OCI-LY7 (cell line): ENCODE data around the gene PNPT1. TPM values are rescaled to one million over a fixed set of nuclear protein-coding genes. Genes with fewer than 3 reads are reported as not detected.

Source experiments
- BruUV-seq: library from RNA; stranded (reverse); fragments of 400-500 nt; replicated peaks from 2 replicates; lab custom pipeline; 2021; lab: Mats Ljungman, UMichigan
- CTCF ChIA-PET: fragments of 300-600 bp; sonication (Branson Sonifier 250); formaldehyde crosslinking; loops from one replicate; lab custom pipeline; 2022; ENCODE audit warnings: antibody characterized with exemption; ENCODE audit not compliant: unreplicated experiment; lab: Charles Lee
- POLR2A ChIA-PET: fragments of 300-600 bp; sonication (Branson Sonifier 250); formaldehyde crosslinking; loops from one replicate; lab custom pipeline; 2022; ENCODE audit warnings: antibody characterized with exemption; lab: Charles Lee
- DNase-seq: peaks from one replicate; pipeline ENCODE4 v3.0.0-alpha.2; 2015; ENCODE audit warnings: low spot score
- H2AFZ ChIP-seq: fragments of 200-600 bp; sonication (generic), shearing (Covaris generic); 2 replicates; pipeline ENCODE4 v1.6.1; 2014; ENCODE audit warnings: mild to moderate bottlenecking, antibody characterized with exemption, low read length, moderate library complexity
- H3K27ac ChIP-seq: fragments of 200-600 bp; sonication (generic); 2 replicates; pipeline ENCODE4 v1.5.1; 2014; ENCODE audit warnings: mixed run types, low read depth, mild to moderate bottlenecking, moderate library complexity, low read length, inconsistent platforms; ENCODE audit not compliant: poor library complexity, severe bottlenecking
- H3K36me3 ChIP-seq: fragments of 200-600 bp; sonication (generic); 2 replicates; pipeline ENCODE4 v1.6.1; 2014; ENCODE audit warnings: mild to moderate bottlenecking, antibody characterized with exemption, low read length, moderate library complexity, mixed read lengths; ENCODE audit not compliant: insufficient read depth
- H3K4me1 ChIP-seq: fragments of 200-600 bp; sonication (generic); 2 replicates; pipeline ENCODE4 v1.5.1; 2014; ENCODE audit warnings: mild to moderate bottlenecking, low read length; ENCODE audit not compliant: insufficient read depth, poor library complexity, severe bottlenecking
- H3K4me2 ChIP-seq: fragments of 200-600 bp; sonication (generic); 2 replicates; pipeline ENCODE4 v1.6.1; 2014; ENCODE audit warnings: mild to moderate bottlenecking, low read length
- H3K4me3 ChIP-seq: fragments of 200-600 bp; sonication (generic); 2 replicates; pipeline ENCODE4 v1.5.1; 2014; ENCODE audit warnings: mild to moderate bottlenecking, low read depth, low read length; ENCODE audit not compliant: poor library complexity, severe bottlenecking
- H3K79me2 ChIP-seq: fragments of 200-600 bp; sonication (generic); 2 replicates; pipeline ENCODE4 v1.6.1; 2016; ENCODE audit warnings: low read depth, mild to moderate bottlenecking, low read length, moderate library complexity, mixed read lengths; ENCODE audit not compliant: insufficient read depth
- H3K9me2 ChIP-seq: fragments of 200-600 bp; sonication (generic); 2 replicates; pipeline ENCODE4 v1.6.1; 2016; ENCODE audit warnings: mild to moderate bottlenecking, low read length, mixed read lengths; ENCODE audit not compliant: insufficient read depth
- H3K9me3 ChIP-seq: fragments of 200-600 bp; sonication (generic); 2 replicates; pipeline ENCODE4 v1.6.1; 2014; ENCODE audit warnings: mild to moderate bottlenecking, mixed run types, low read length, mixed read lengths
- H4K20me1 ChIP-seq: fragments of 200-600 bp; sonication (generic); 2 replicates; pipeline ENCODE4 v1.6.1; 2014; ENCODE audit warnings: mild to moderate bottlenecking, antibody characterized with exemption, low read length, moderate library complexity, mixed read lengths; ENCODE audit not compliant: insufficient read depth
- CTCF ChIP-seq: fragments of 200-600 bp; sonication (generic); conservative IDR thresholded peaks from 2 replicates; pipeline ENCODE4 v1.5.1; 2014; ENCODE audit warnings: mild to moderate bottlenecking, antibody characterized with exemption, low read length, moderate library complexity, mixed read lengths
- EZH2phosphoT487 ChIP-seq: fragments of 200-600 bp; sonication (generic); IDR thresholded peaks from 2 replicates; pipeline ENCODE4 v1.6.1; 2018; ENCODE audit warnings: low read depth, borderline replicate concordance, mild to moderate bottlenecking, mixed run types, antibody characterized with exemption, low read length, moderate library complexity, mixed read lengths
- intact Hi-C: fragments of 100-400 bp; cut with micrococcal nuclease; formaldehyde crosslinking; loops from one replicate; pipeline ENCODE4 v1.10.0; 2022; ENCODE audit not compliant: unreplicated experiment
- total RNA-seq, 2 experiments: library from RNA; depleted of rRNA in 1 of 2; stranded (reverse); fragments of >200 nt in 1 of 2; shearing (Covaris generic) in 1 of 2; gene quantifications; 2 replicates each; pipeline ENCODE4 v1.2.3, GENCODE V29; 2014 to 2022

The PNPT1 gene
- total RNA-seq, 2 experiments from 2014 or later, result 35.1 to 45.0 TPM

- Histone ChIP-seq H3K36me3 (peaks cover 68% of the 10 kb centered on the region), H3K9me3 (no peaks in the 10 kb centered on the region), H3K4me1 (no peaks in the 10 kb centered on the region), H3K9me2 (no peaks in the 10 kb centered on the region), H3K4me3 (no peak overlapping the region), H4K20me1 (0 out of 2 replicates have a peak, but pooled peaks cover 2% of the 10 kb centered on the region), H2AFZ (no peak overlapping the region), H3K4me2 (no peak overlapping the region), H3K79me2 (peaks cover 40% of the 10 kb centered on the region), H3K27ac (no peak overlapping the region)
- BruUV-seq, result no TSS peak
- DNase-seq, result no peak
- ChIA-PET CTCF (no interaction called here), POLR2A (interaction anchor here (1.0 kb wide), 1 partner anchor 12 kb away, joined by 3 read pairs; no protein-coding TSS in a partner anchor)
- TF ChIP-seq CTCF, result no peak
- no peak for TF ChIP-seq EZH2phosphoT487
- intact Hi-C loops, result no loop called here
These were observed 101.5 kb downstream of the PNPT1 start for GRCh38 chr2:55592130-55592529.

- CTCF ChIA-PET, result no interaction called here
- no peaks in the 10 kb centered on the region for H3K4me1 ChIP-seq
- peaks cover 42% of the 10 kb centered on the region for H3K79me2 ChIP-seq
- no peak for DNase-seq
- peaks cover 68% of the 10 kb centered on the region for H3K36me3 ChIP-seq
- intact Hi-C loops, result no loop called here
- H3K4me3 ChIP-seq, result no peak overlapping the region
- no peak overlapping the region for H3K4me2 ChIP-seq
- TF ChIP-seq CTCF, result no peak
- no peak for TF ChIP-seq EZH2phosphoT487
- H3K9me3 ChIP-seq, result no peaks in the 10 kb centered on the region
- no peak overlapping the region for H3K27ac ChIP-seq
- BruUV-seq, result no TSS peak
- 0 out of 2 replicates have a peak, but pooled peaks cover 2% of the 10 kb centered on the region for H4K20me1 ChIP-seq
- no peak overlapping the region for H2AFZ ChIP-seq
- POLR2A ChIA-PET, result no interaction called here
- no peaks in the 10 kb centered on the region for H3K9me2 ChIP-seq
These were observed 102.7 kb downstream of the PNPT1 start for GRCh38 chr2:55590810-55591440.

- no peaks in the 10 kb centered on the region for H3K9me3 ChIP-seq
- no peaks in the 10 kb centered on the region for H3K4me1 ChIP-seq
- no peak for DNase-seq
- peaks cover 85% of the 10 kb centered on the region for H3K36me3 ChIP-seq
- intact Hi-C loops, result no loop called here
- peaks cover 13% of the 10 kb centered on the region; the same call in 1 of the 2 replicates for H3K79me2 ChIP-seq
- no peak overlapping the region for H2AFZ ChIP-seq
- H3K4me2 ChIP-seq, result no peak overlapping the region
- BruUV-seq, result no TSS peak
- no peak for TF ChIP-seq CTCF
- no peak for TF ChIP-seq EZH2phosphoT487
- H3K9me2 ChIP-seq, result no peaks in the 10 kb centered on the region
- POLR2A ChIA-PET, result no interaction called here
- no peak overlapping the region for H3K27ac ChIP-seq
- H3K4me3 ChIP-seq, result no peak overlapping the region
- H4K20me1 ChIP-seq, result no peaks in the 10 kb centered on the region
- CTCF ChIA-PET, result interaction anchor here (0.6 kb wide), 1 partner anchor 33 kb away, joined by 3 read pairs; no protein-coding TSS in a partner anchor
These were observed 108.1 kb downstream of the PNPT1 start for GRCh38 chr2:55585451-55586080.
